ENCODE data around the gene NSD2. TPM values are rescaled to one million over a fixed set of nuclear protein-coding genes. Genes with fewer than 3 reads are reported as not detected.
"Not testable (repeated sequence)": the region's sequence is repeated elsewhere in the genome, so short reads cannot be mapped to it uniquely, and the experiment has no call there.

NSD2 gene
- total RNA-seq, 1 experiment from 2014 or later = 122 TPM

DNA sequence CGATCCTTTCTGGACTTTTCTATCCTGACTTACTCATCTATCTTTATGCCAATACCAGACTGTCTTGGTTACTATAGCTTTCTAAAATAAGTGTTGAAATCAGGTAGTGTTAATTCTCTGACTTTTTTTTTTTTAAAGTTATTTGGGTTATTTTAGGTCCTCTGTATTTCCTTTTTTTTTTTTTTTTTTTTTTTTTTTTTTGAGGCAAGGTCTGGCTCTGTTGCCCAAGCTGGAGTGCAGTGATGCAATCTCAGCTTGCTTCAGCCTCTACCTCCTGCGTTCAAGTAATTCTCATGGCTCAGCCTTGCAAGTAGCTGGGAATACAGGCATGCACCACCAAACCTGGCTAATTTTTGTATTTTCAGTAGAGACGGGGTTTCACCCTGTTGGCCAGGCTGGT, 140.4 kb downstream of the NSD2 start:
- BruUV-seq (replicated peaks) = no TSS peak
- Histone ChIP-seq H3K9me3 (no peaks in the 10 kb centered on the region), H3K27me3 (replicated peaks; ENCODE audit: control insufficient read depth, insufficient read depth, low read length) (no peaks in the 10 kb centered on the region), H3K4me1 (no peaks in the 10 kb centered on the region), H3K36me3 (ENCODE audit: control insufficient read depth, insufficient read depth, low read length) (no peaks in the 10 kb centered on the region; the same call in 1 of the 2 replicates), H3K4me3 (ENCODE audit: low read depth, low read length) (no peak overlapping the region)
- ChIA-PET POLR2A (no interaction called here), CTCF (interaction anchor here (0.6 kb wide), 2 partner anchors 25 to 459 kb away, joined by 4 to 5 read pairs; no protein-coding TSS in a partner anchor)
- H3K4me1 Mint-ChIP-seq (ENCODE audit: low read depth, unreplicated experiment) = peaks cover 6% of the 10 kb centered on the region
- H3K27ac Mint-ChIP-seq (ENCODE audit: unreplicated experiment) = no peak overlapping the region
- intact Hi-C loops (cut with micrococcal nuclease; ENCODE audit: unreplicated experiment) = no loop called here
- H3K9me3 Mint-ChIP-seq (ENCODE audit: unreplicated experiment) = no peaks in the 10 kb centered on the region
- DNase-seq = no peak
- peaks cover 16% of the 10 kb centered on the region for H3K36me3 Mint-ChIP-seq (ENCODE audit: insufficient read depth, unreplicated experiment)
- no peak overlapping the region for H3K4me3 Mint-ChIP-seq (ENCODE audit: unreplicated experiment)
- TF ChIP-seq, protein P1, sequence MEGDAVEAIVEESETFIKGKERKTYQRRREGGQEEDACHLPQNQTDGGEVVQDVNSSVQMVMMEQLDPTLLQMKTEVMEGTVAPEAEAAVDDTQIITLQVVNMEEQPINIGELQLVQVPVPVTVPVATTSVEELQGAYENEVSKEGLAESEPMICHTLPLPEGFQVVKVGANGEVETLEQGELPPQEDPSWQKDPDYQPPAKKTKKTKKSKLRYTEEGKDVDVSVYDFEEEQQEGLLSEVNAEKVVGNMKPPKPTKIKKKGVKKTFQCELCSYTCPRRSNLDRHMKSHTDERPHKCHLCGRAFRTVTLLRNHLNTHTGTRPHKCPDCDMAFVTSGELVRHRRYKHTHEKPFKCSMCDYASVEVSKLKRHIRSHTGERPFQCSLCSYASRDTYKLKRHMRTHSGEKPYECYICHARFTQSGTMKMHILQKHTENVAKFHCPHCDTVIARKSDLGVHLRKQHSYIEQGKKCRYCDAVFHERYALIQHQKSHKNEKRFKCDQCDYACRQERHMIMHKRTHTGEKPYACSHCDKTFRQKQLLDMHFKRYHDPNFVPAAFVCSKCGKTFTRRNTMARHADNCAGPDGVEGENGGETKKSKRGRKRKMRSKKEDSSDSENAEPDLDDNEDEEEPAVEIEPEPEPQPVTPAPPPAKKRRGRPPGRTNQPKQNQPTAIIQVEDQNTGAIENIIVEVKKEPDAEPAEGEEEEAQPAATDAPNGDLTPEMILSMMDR (IDR thresholded peaks at IDR 0.05; ENCODE audit: insufficient read depth in 1 of 2, low read depth in 1 of 2, low read length in 1 of 2, severe bottlenecking in 1 of 2, unreplicated experiment in 1 of 2) = no peak
- H3K27me3 Mint-ChIP-seq (ENCODE audit: insufficient read depth, unreplicated experiment) = no peaks in the 10 kb centered on the region

DNA sequence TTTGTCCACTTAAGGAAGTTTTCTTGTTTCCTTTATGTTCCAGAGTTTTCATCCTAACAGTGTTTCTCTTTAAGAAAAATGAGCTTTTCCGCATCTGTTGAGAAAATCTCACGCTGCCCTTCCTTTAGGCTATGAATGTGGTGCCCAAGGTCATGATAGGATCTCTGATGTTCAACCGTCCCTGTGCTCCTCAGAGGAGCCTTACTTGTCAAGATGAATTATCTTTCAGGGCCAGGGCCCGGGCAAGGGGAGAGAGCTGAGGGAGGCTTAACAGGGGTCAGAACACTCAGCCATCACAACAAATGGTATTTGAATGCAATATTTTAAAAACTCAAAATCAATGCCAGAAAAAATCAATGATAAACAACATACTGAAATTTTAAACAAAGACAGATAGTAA, 143.8 kb downstream of the NSD2 start:
- ChIA-PET CTCF (no interaction called here), POLR2A (no interaction called here)
- H3K4me3 ChIP-seq (ENCODE audit: low read depth, low read length) = no peak overlapping the region
- no TSS peak for BruUV-seq (replicated peaks)
- no peaks in the 10 kb centered on the region for H3K4me1 ChIP-seq
- H3K9me3 ChIP-seq = no peaks in the 10 kb centered on the region
- TF ChIP-seq, protein P1 (IDR thresholded peaks at IDR 0.05; ENCODE audit: insufficient read depth in 1 of 2, low read depth in 1 of 2, low read length in 1 of 2, severe bottlenecking in 1 of 2, unreplicated experiment in 1 of 2) = no peak
- Mint-ChIP-seq H3K4me1 (ENCODE audit: low read depth, unreplicated experiment) (peaks cover 2% of the 10 kb centered on the region), H3K36me3 (ENCODE audit: insufficient read depth, unreplicated experiment) (peaks cover 5% of the 10 kb centered on the region), H3K27me3 (ENCODE audit: insufficient read depth, unreplicated experiment) (no peaks in the 10 kb centered on the region), H3K27ac (ENCODE audit: unreplicated experiment) (no peak overlapping the region), H3K4me3 (ENCODE audit: unreplicated experiment) (no peak overlapping the region), H3K9me3 (ENCODE audit: unreplicated experiment) (no peaks in the 10 kb centered on the region)
- DNase-seq = no peak
- no peaks in the 10 kb centered on the region for H3K36me3 ChIP-seq (ENCODE audit: control insufficient read depth, insufficient read depth, low read length)
- no peaks in the 10 kb centered on the region for H3K27me3 ChIP-seq (replicated peaks; ENCODE audit: control insufficient read depth, insufficient read depth, low read length)
- intact Hi-C loops (cut with micrococcal nuclease; ENCODE audit: unreplicated experiment) = no loop called here

DNA sequence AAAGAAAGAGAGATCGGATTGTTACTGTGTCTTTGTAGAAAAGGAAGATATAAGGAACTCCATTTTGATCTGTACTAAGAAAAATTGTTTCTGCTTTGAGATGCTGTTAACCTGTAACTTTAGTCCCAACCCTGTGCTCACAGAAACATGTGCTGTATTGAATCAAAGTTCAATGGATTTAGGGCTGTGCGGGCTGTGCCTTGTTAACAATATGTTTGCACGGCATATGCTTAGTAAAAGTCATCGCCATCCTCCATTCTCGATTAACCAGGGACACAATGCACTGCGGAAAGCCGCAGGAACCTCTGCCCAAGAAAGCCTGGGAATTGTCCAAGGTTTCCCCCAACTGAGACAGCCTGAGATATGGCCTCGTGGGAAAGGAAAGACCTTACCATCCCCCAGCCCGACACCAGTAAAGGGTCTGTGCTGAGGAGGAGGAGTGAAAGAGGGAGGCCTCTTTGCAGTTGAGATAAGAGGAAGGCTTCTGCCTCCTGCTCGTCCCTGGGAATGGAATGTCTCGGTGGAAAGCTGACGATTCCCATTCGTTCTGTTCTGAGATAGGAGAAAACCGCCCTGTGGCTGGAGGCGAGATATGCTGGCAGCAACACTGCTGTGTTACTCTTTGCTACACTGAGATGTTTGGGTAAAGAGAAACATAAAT, 150.3 kb downstream of the NSD2 start:
- H3K4me3 Mint-ChIP-seq (ENCODE audit: unreplicated experiment) = peak overlapping the region; percentile 28
- POLR2A ChIA-PET = interaction anchor here (0.6 kb wide), 1 partner anchor 15 kb away, joined by 3 read pairs; no protein-coding TSS in a partner anchor

More for the DNA sequence above, 150.3 kb downstream of the NSD2 start:
- H3K36me3 Mint-ChIP-seq (ENCODE audit: insufficient read depth, unreplicated experiment); BruUV-seq (replicated peaks); H3K4me1 ChIP-seq; intact Hi-C loops (cut with micrococcal nuclease; ENCODE audit: unreplicated experiment); CTCF ChIA-PET; H3K36me3 ChIP-seq (ENCODE audit: control insufficient read depth, insufficient read depth, low read length); H3K9me3 ChIP-seq; H3K27me3 ChIP-seq (replicated peaks; ENCODE audit: control insufficient read depth, insufficient read depth, low read length); H3K9me3 Mint-ChIP-seq (ENCODE audit: unreplicated experiment); H3K4me1 Mint-ChIP-seq (ENCODE audit: low read depth, unreplicated experiment); H3K27me3 Mint-ChIP-seq (ENCODE audit: insufficient read depth, unreplicated experiment); H3K4me3 ChIP-seq (ENCODE audit: low read depth, low read length): not testable (repeated sequence)
- peak; percentile 28 to 66 for DNase-seq
- peak overlapping the region; percentile 79 for H3K27ac Mint-ChIP-seq (ENCODE audit: unreplicated experiment)
